Measurements from ENCODE around the gene KITLG.
"Not testable (repeated sequence)": the region's sequence is repeated elsewhere in the genome, so short reads cannot be mapped to it uniquely, and the experiment has no call there.

Gene KITLG

GRCh38 chr12:88580051-88580871, at the start of gene KITLG:
TSS of gene KITLG (minus strand) at chr12:88580471. CDS start at chr12:88580278, 193 bp downstream.
- DNase-seq = peak; percentile 1

GRCh38 chr12:88628856-88629509, 48.7 kb upstream of the KITLG start:
- DNase-seq = no peak

GRCh38 chr12:88628035-88628434, 47.8 kb upstream of the KITLG start:
- not testable (repeated sequence) for DNase-seq

- DNase-seq = no peak
These were observed 47.2 kb upstream of the KITLG start for GRCh38 chr12:88627501-88627900.

- DNase-seq = no peak
These were observed 45.1 kb upstream of the KITLG start for GRCh38 chr12:88625356-88625755.

- no peak for DNase-seq
These were observed 44.6 kb upstream of the KITLG start for GRCh38 chr12:88624911-88625310.

GRCh38 chr12:88623777-88624548, 43.7 kb upstream of the KITLG start:
- DNase-seq = no peak

GRCh38 chr12:88617352-88617751, 37.1 kb upstream of the KITLG start:
- DNase-seq = no peak

GRCh38 chr12:88615490-88615889, 35.2 kb upstream of the KITLG start:
- DNase-seq = no peak

GRCh38 chr12:88604646-88605045, 24.4 kb upstream of the KITLG start:
- DNase-seq = no peak

- DNase-seq = no peak
These were observed 20.0 kb upstream of the KITLG start for GRCh38 chr12:88600272-88600671.

GRCh38 chr12:88597365-88597764, 17.1 kb upstream of the KITLG start:
- no peak for DNase-seq

GRCh38 chr12:88595697-88596096, 15.4 kb upstream of the KITLG start:
- DNase-seq = no peak

GRCh38 chr12:88594780-88595179, 14.5 kb upstream of the KITLG start:
- DNase-seq = no peak

- no peak for DNase-seq
These were observed 11.1 kb upstream of the KITLG start for GRCh38 chr12:88591343-88591742.

GRCh38 chr12:88590851-88591250, 10.6 kb upstream of the KITLG start:
- no peak for DNase-seq

GRCh38 chr12:88585077-88585476, 4.8 kb upstream of the KITLG start:
- no peak for DNase-seq

GRCh38 chr12:88579601-88580050, 645 bp downstream of the KITLG start:
- DNase-seq = no peak

GRCh38 chr12:88579161-88579517, 1.1 kb downstream of the KITLG start:
- DNase-seq = no peak

GRCh38 chr12:88578276-88579160, 1.8 kb downstream of the KITLG start:
- no peak for DNase-seq

- DNase-seq = no peak
These were observed 2.7 kb downstream of the KITLG start for GRCh38 chr12:88577537-88577936.

- DNase-seq = no peak
These were observed 3.4 kb downstream of the KITLG start for GRCh38 chr12:88576866-88577265.

Data from stimulated activated CD4-positive, alpha-beta T cell treated with anti-CD3 and anti-CD28 coated beads, Interleukin-4, amount 100 ng/mL, for 1 hour (primary cell).